Caco-2 (cell line): Measurements from ENCODE around the gene BPIFB1. TPM values are rescaled to one million over a fixed set of nuclear protein-coding genes. Genes with fewer than 3 reads are reported as not detected.

ENCODE experiments used
- BruUV-seq: library from RNA; stranded (reverse); fragments of 400-500 nt; replicated peaks from 2 replicates; lab custom pipeline; 2021; lab: Mats Ljungman, UMichigan
- CTCF ChIA-PET: fragments of 300-600 bp; sonication (Branson Sonifier 250); formaldehyde crosslinking; loops from one replicate; lab custom pipeline; 2022; ENCODE audit warnings: antibody characterized with exemption; lab: Charles Lee
- POLR2A ChIA-PET: fragments of 300-600 bp; sonication (Branson Sonifier 250); formaldehyde crosslinking; loops from one replicate; lab custom pipeline; 2022; ENCODE audit warnings: antibody characterized with exemption; lab: Charles Lee
- DNase-seq, 2 experiments: peaks; one replicate each; pipeline versions ENCODE4 v3.0.0 to v3.0.0-alpha.2; 2020 to 2022
- H3K27me3 ChIP-seq: replicated peaks from 2 replicates; pipeline ENCODE4 v1.6.0; 2011; ENCODE audit warnings: low read length; ENCODE audit not compliant: control insufficient read depth, insufficient read depth
- H3K36me3 ChIP-seq: 2 replicates; pipeline ENCODE4 v1.5.1; 2011; ENCODE audit warnings: low read length; ENCODE audit not compliant: control insufficient read depth, insufficient read depth
- H3K4me1 ChIP-seq: fragments of 250-450 bp; sonication (Bioruptor Pico); 2 replicates; pipeline ENCODE4 v1.5.1; 2020; ENCODE audit warnings: mild to moderate bottlenecking
- H3K4me3 ChIP-seq: 2 replicates; pipeline ENCODE4 v1.5.1; 2011; ENCODE audit warnings: low read depth, mild to moderate bottlenecking, control low read depth, low read length
- H3K9me3 ChIP-seq: fragments of 250-450 bp; sonication (Bioruptor Pico); 2 replicates; pipeline ENCODE4 v1.5.1; 2020; ENCODE audit warnings: mild to moderate bottlenecking, moderate library complexity
- H3K27ac Mint-ChIP-seq: one replicate; pipeline ENCODE4 v1.8.0; 2022; ENCODE audit warnings: mixed read lengths; ENCODE audit not compliant: unreplicated experiment
- H3K27me3 Mint-ChIP-seq: one replicate; pipeline ENCODE4 v1.8.0; 2022; ENCODE audit warnings: mixed read lengths; ENCODE audit not compliant: insufficient read depth, unreplicated experiment
- H3K36me3 Mint-ChIP-seq: one replicate; pipeline ENCODE4 v1.8.0; 2022; ENCODE audit warnings: mild to moderate bottlenecking, mixed read lengths; ENCODE audit not compliant: insufficient read depth, unreplicated experiment
- H3K4me1 Mint-ChIP-seq: one replicate; pipeline ENCODE4 v1.8.0; 2022; ENCODE audit warnings: low read depth, mixed read lengths; ENCODE audit not compliant: unreplicated experiment
- H3K4me3 Mint-ChIP-seq: one replicate; pipeline ENCODE4 v1.8.0; 2022; ENCODE audit warnings: mild to moderate bottlenecking, moderate library complexity, mixed read lengths; ENCODE audit not compliant: unreplicated experiment
- H3K9me3 Mint-ChIP-seq: one replicate; pipeline ENCODE4 v1.8.0; 2022; ENCODE audit warnings: mixed read lengths; ENCODE audit not compliant: unreplicated experiment
- intact Hi-C: fragments of 100-400 bp; cut with micrococcal nuclease; formaldehyde crosslinking; loops from one replicate; pipeline ENCODE4 v1.10.0; 2022; ENCODE audit not compliant: unreplicated experiment
- total RNA-seq: library from RNA; stranded (reverse); gene quantifications from 2 replicates; pipeline ENCODE4 v1.2.3, GENCODE V29; 2022
- TF ChIP-seq, protein P1 (sequence below), 2 experiments: fragments of 200-600 bp in 1 of 2; IDR thresholded peaks; 1 replicate in 1 of 2; 2 replicates in 1 of 2; pipeline versions ENCODE4 v1.5.1 to v1.8.0; 2011 to 2022; ENCODE audit warnings: antibody characterized with exemption in 1 of 2, control low read depth in 1 of 2, inconsistent platforms in 1 of 2, low read depth in 1 of 2, low read length in 1 of 2, mild to moderate bottlenecking in 1 of 2, moderate library complexity in 1 of 2; ENCODE audit not compliant: insufficient read depth in 1 of 2, severe bottlenecking in 1 of 2, unreplicated experiment in 1 of 2

BPIFB1 gene
- total RNA-seq, 1 experiment from 2014 or later: not detected

GRCh38 chr20:33280775-33281174, 2.2 kb upstream of the BPIFB1 start:
- H3K9me3 ChIP-seq: no peaks in the 10 kb centered on the region
- DNase-seq: no peak
- H3K4me1 ChIP-seq: no peaks in the 10 kb centered on the region
- CTCF ChIA-PET: interaction anchor here (0.6 kb wide), 1 partner anchor 29 kb away, joined by 4 read pairs; no protein-coding TSS in a partner anchor
- TF ChIP-seq, protein P1, sequence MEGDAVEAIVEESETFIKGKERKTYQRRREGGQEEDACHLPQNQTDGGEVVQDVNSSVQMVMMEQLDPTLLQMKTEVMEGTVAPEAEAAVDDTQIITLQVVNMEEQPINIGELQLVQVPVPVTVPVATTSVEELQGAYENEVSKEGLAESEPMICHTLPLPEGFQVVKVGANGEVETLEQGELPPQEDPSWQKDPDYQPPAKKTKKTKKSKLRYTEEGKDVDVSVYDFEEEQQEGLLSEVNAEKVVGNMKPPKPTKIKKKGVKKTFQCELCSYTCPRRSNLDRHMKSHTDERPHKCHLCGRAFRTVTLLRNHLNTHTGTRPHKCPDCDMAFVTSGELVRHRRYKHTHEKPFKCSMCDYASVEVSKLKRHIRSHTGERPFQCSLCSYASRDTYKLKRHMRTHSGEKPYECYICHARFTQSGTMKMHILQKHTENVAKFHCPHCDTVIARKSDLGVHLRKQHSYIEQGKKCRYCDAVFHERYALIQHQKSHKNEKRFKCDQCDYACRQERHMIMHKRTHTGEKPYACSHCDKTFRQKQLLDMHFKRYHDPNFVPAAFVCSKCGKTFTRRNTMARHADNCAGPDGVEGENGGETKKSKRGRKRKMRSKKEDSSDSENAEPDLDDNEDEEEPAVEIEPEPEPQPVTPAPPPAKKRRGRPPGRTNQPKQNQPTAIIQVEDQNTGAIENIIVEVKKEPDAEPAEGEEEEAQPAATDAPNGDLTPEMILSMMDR (IDR thresholded peaks at IDR 0.05; ENCODE audit: insufficient read depth in 1 of 2, low read depth in 1 of 2, low read length in 1 of 2, severe bottlenecking in 1 of 2, unreplicated experiment in 1 of 2): no peak
- H3K9me3 Mint-ChIP-seq: no peaks in the 10 kb centered on the region
- no peaks in the 10 kb centered on the region; the same call in 1 of the 2 replicates for H3K27me3 ChIP-seq
- H3K27me3 Mint-ChIP-seq: peaks cover 14% of the 10 kb centered on the region
- POLR2A ChIA-PET: no interaction called here
- peaks cover 5% of the 10 kb centered on the region for H3K4me1 Mint-ChIP-seq
- H3K4me3 ChIP-seq: no peak overlapping the region
- BruUV-seq: no TSS peak
- no peak overlapping the region for H3K27ac Mint-ChIP-seq
- no peaks in the 10 kb centered on the region for H3K36me3 Mint-ChIP-seq
- H3K36me3 ChIP-seq: no peaks in the 10 kb centered on the region
- intact Hi-C loops: no loop called here
- H3K4me3 Mint-ChIP-seq: no peak overlapping the region

- H3K9me3 Mint-ChIP-seq: no peaks in the 10 kb centered on the region
- no peak overlapping the region for H3K4me3 Mint-ChIP-seq
- TF ChIP-seq, protein P1 (IDR thresholded peaks at IDR 0.05; ENCODE audit: insufficient read depth in 1 of 2, low read depth in 1 of 2, low read length in 1 of 2, severe bottlenecking in 1 of 2, unreplicated experiment in 1 of 2): no peak
- no peaks in the 10 kb centered on the region for H3K36me3 Mint-ChIP-seq
- ChIA-PET CTCF (interaction anchor here (1.9 kb wide), 1 partner anchor 19 kb away, joined by 6 read pairs; no protein-coding TSS in a partner anchor), POLR2A (no interaction called here)
- no peak overlapping the region for H3K27ac Mint-ChIP-seq
- no TSS peak for BruUV-seq
- no peaks in the 10 kb centered on the region for H3K4me1 ChIP-seq
- H3K27me3 Mint-ChIP-seq: peaks cover 11% of the 10 kb centered on the region
- no peak for DNase-seq
- no peak overlapping the region for H3K4me3 ChIP-seq
- no peaks in the 10 kb centered on the region for H3K9me3 ChIP-seq
- intact Hi-C loops: no loop called here
- H3K27me3 ChIP-seq: no peaks in the 10 kb centered on the region; the same call in 1 of the 2 replicates
- peaks cover 5% of the 10 kb centered on the region for H3K4me1 Mint-ChIP-seq
- no peaks in the 10 kb centered on the region for H3K36me3 ChIP-seq
These were observed 1.4 kb upstream of the BPIFB1 start for GRCh38 chr20:33281550-33282146.

DNA sequence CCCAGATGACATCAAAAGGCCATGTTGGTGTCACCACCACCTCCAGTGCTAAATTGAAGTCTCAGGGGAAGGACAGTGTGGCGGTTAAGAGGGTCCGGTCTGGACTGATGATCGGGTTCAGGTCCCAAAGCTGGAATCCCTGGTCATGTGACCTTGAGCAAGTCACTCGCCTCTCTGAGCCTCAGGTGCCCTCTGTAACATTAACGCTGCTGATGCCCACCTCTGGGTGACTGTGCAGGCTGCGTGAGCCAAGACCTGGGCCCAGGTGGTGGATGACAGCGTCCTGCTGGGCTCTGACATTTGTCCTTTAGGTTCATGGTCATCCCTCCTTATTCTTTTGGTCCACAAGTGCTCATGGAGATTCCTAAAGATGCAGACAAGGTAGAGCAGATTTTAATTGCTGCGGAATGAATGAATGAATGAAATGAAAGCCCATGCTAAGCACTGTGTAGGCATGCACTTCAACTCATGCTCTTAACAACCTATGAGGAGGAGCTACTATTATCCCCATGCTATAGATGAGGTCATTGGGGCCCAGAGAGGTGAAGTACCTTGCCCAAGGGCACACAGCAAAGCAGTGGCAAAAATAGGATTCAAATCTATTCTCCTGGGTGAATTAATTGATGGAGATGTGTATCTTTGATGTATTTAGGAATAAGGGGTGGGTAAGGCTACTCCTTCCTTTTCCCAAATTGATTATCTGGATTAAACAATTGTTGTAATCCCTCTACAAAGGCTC, 649 bp upstream of the BPIFB1 start:
- no peak for DNase-seq
- TF ChIP-seq, protein P1 (IDR thresholded peaks at IDR 0.05; ENCODE audit: insufficient read depth in 1 of 2, low read depth in 1 of 2, low read length in 1 of 2, severe bottlenecking in 1 of 2, unreplicated experiment in 1 of 2): no peak
- H3K4me1 Mint-ChIP-seq: peaks cover 5% of the 10 kb centered on the region
- no TSS peak for BruUV-seq
- H3K4me3 Mint-ChIP-seq: no peak overlapping the region
- no peaks in the 10 kb centered on the region for H3K36me3 Mint-ChIP-seq
- Histone ChIP-seq H3K4me3 (no peak overlapping the region), H3K4me1 (no peaks in the 10 kb centered on the region), H3K9me3 (no peaks in the 10 kb centered on the region), H3K27me3 (no peaks in the 10 kb centered on the region; the same call in 1 of the 2 replicates), H3K36me3 (no peaks in the 10 kb centered on the region)
- CTCF ChIA-PET: interaction anchor here (1.2 to 1.9 kb wide), 2 partner anchors 10 to 20 kb away, joined by 3 to 6 read pairs; no protein-coding TSS in a partner anchor
- intact Hi-C loops: no loop called here
- no peak overlapping the region for H3K27ac Mint-ChIP-seq
- POLR2A ChIA-PET: no interaction called here
- no peaks in the 10 kb centered on the region for H3K9me3 Mint-ChIP-seq
- H3K27me3 Mint-ChIP-seq: peaks cover 16% of the 10 kb centered on the region
